ENCODE measurements around the gene LEKR1.

LEKR1 gene

GRCh38 chr3:157079676-157080369 is 253.7 kb downstream of the LEKR1 start:
- CTCF ChIA-PET: interaction anchor here (1.3 to 1.6 kb wide), 2 partner anchors 17 to 58 kb away, joined by 3 to 7 read pairs; no protein-coding TSS in a partner anchor
- POLR2A ChIA-PET: no interaction called here
- no peaks in the 10 kb centered on the region for H3K4me1 ChIP-seq (ENCODE audit: control insufficient read depth, insufficient read depth, low read length)

GRCh38 chr3:157081626-157082210 is 255.6 kb downstream of the LEKR1 start:
- Histone ChIP-seq H3K27ac (ENCODE audit: extremely low read depth, low read depth, low read length) (no peak overlapping the region), H3K4me1 (ENCODE audit: control insufficient read depth, insufficient read depth, low read length) (no peaks in the 10 kb centered on the region), H3K36me3 (ENCODE audit: control insufficient read depth in 2 of 2, insufficient read depth in 1 of 2, low read length in 2 of 2) (no peaks in the 10 kb centered on the region), H3K9me3 (ENCODE audit: control insufficient read depth, insufficient read depth, low read depth, low read length) (no peaks in the 10 kb centered on the region), H3K4me3 (ENCODE audit: low read depth, low read length) (no peak overlapping the region)
- POLR2A ChIA-PET: interaction anchor here (1.0 kb wide), 1 partner anchor 408 kb away, joined by 4 read pairs; the partner anchor contains the start of gene TIPARP
- CTCF ChIA-PET: interaction anchor here (0.6 to 2.2 kb wide), 21 partner anchors 12 to 1308 kb away, joined by 3 to 13 read pairs (median 3); partner anchors contain the start of gene TIPARP
- TF ChIP-seq ZNF660 (tag by site-specific recombination; IDR thresholded peaks at IDR 0.05): peak; percentile 91
- TF ChIP-seq ZNF501 (tag by site-specific recombination; IDR thresholded peaks at IDR 0.05): peak; percentile 21; the same call in 1 of the 2 replicates
- TF ChIP-seq ZNF341 (tag by site-specific recombination; IDR thresholded peaks at IDR 0.05; ENCODE audit: low read depth): 0 out of 2 replicates have a peak, but pooled peaks have one; percentile 14
- peak; percentile 72 for TF ChIP-seq ZNF629 (tag by site-specific recombination; IDR thresholded peaks at IDR 0.05)
- TF ChIP-seq REPIN1 (tag by site-specific recombination; IDR thresholded peaks at IDR 0.05; ENCODE audit: low read depth): no peak
- peak; percentile 97; the same call in 1 of the 2 replicates for TF ChIP-seq ZNF610 (tag by site-specific recombination; IDR thresholded peaks at IDR 0.05; ENCODE audit: borderline replicate concordance)
- 0 out of 2 replicates have a peak, but pooled peaks have one; percentile 10 for TF ChIP-seq EGR2 (tag by site-specific recombination; IDR thresholded peaks at IDR 0.05; ENCODE audit: low read depth)
- peak; percentile 73; the same call in 1 of the 2 replicates for TF ChIP-seq ZNF2 (tag by site-specific recombination; IDR thresholded peaks at IDR 0.05)
- TF ChIP-seq ZNF239 (tag by site-specific recombination; IDR thresholded peaks at IDR 0.05): no peak
- TF ChIP-seq ATF2 (tag by site-specific recombination; IDR thresholded peaks at IDR 0.05; ENCODE audit: low read depth): no peak
- TF ChIP-seq ZBTB8A (tag by site-specific recombination; IDR thresholded peaks at IDR 0.05): peak; percentile 64
- TF ChIP-seq GFI1B (tag by site-specific recombination; IDR thresholded peaks at IDR 0.05): 0 out of 2 replicates have a peak, but pooled peaks have one; percentile 53
- TF ChIP-seq ZNF37A (tag by site-specific recombination; IDR thresholded peaks at IDR 0.05): no peak
- TF ChIP-seq SCRT2 (tag by site-specific recombination; IDR thresholded peaks at IDR 0.05): peak; percentile 60
- no peak for TF ChIP-seq ZNF521 (tag by site-specific recombination; IDR thresholded peaks at IDR 0.05)
- TF ChIP-seq ZNF335 (tag by site-specific recombination; conservative IDR thresholded peaks at IDR 0.05): peak; percentile 55
- TF ChIP-seq ZBTB17 (tag by site-specific recombination; IDR thresholded peaks at IDR 0.05): peak; percentile 75; the same call in 1 of the 2 replicates
- peak; percentile 52 for TF ChIP-seq GLIS1 (tag by site-specific recombination; IDR thresholded peaks at IDR 0.05)
- 0 out of 2 replicates have a peak, but pooled peaks have one; percentile 42 for TF ChIP-seq ZFHX2 (tag by site-specific recombination; conservative IDR thresholded peaks at IDR 0.05)
- peak; percentile 95 for TF ChIP-seq ZSCAN30 (tag by site-specific recombination; IDR thresholded peaks at IDR 0.05)
- TF ChIP-seq ZNF596 (tag by site-specific recombination; IDR thresholded peaks at IDR 0.05): no peak
- TF ChIP-seq ZNF776 (tag by site-specific recombination; IDR thresholded peaks at IDR 0.05; ENCODE audit: borderline replicate concordance): no peak
- 0 out of 2 replicates have a peak, but pooled peaks have one; percentile 30 for TF ChIP-seq ZNF394 (tag by site-specific recombination; IDR thresholded peaks at IDR 0.05; ENCODE audit: borderline replicate concordance)
- peak; percentile 63 for TF ChIP-seq SP7 (tag by site-specific recombination; IDR thresholded peaks at IDR 0.05)
- peak; percentile 88 for TF ChIP-seq CTCF (tag by site-specific recombination; IDR thresholded peaks at IDR 0.05)
- TF ChIP-seq ZFP37 (tag by site-specific recombination; IDR thresholded peaks at IDR 0.05): peak; percentile 79; the same call in 1 of the 2 replicates
- no peak for TF ChIP-seq OVOL3 (tag by site-specific recombination; IDR thresholded peaks at IDR 0.05)
- peak; percentile 75 for TF ChIP-seq GLIS2 (tag by site-specific recombination; IDR thresholded peaks at IDR 0.05)
- TF ChIP-seq ZNF654 (tag by site-specific recombination; IDR thresholded peaks at IDR 0.05; ENCODE audit: low read depth): peak; percentile 77
- no peak for TF ChIP-seq ZNF140 (tag by site-specific recombination; IDR thresholded peaks at IDR 0.05)

More at GRCh38 chr3:157079676-157080369, 253.7 kb downstream of the LEKR1 start:
- Histone ChIP-seq H3K4me3 (ENCODE audit: low read depth, low read length) (no peak overlapping the region), H3K27ac (ENCODE audit: extremely low read depth, low read depth, low read length) (no peak overlapping the region), H3K9me3 (ENCODE audit: control insufficient read depth, insufficient read depth, low read depth, low read length) (no peaks in the 10 kb centered on the region), H3K36me3 (ENCODE audit: control insufficient read depth in 2 of 2, insufficient read depth in 1 of 2, low read length in 2 of 2) (no peaks in the 10 kb centered on the region)
- no peak for TF ChIP-seq ZNF747 (tag by site-specific recombination; IDR thresholded peaks at IDR 0.05)
- TF ChIP-seq ZNF658 (tag by site-specific recombination; IDR thresholded peaks at IDR 0.05): no peak
